ENCODE data around the gene NTRK2.

The NTRK2 gene

GRCh38 chr9:84900421-84900820, 230.9 kb downstream of the NTRK2 start:
- no peak for DNase-seq

- DNase-seq, result no peak
Measured at GRCh38 chr9:84903963-84904362, 234.4 kb downstream of the NTRK2 start.

GRCh38 chr9:84916769-84917168, 247.2 kb downstream of the NTRK2 start:
- DNase-seq, result no peak

- DNase-seq, result no peak
Measured at GRCh38 chr9:84917366-84918070, 248.0 kb downstream of the NTRK2 start.

DNA sequence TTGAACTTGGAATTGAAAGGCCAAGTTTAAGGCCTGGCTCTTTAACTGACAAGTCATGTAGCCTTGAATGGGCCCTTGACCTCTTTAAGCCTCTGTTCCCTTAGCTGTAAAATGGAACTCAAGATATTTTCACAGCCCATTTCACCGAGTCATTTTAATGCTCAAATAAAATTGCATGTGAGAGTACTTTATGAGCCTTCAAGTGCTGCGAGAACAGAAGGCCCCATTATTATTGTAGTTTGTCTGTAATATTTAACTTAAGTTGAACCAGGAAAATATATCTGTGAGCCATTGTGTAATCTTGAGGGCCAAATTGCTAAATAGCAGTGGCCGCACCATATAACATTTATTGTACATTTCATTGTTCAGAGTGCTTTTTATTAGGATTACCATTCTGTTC, 249.9 kb downstream of the NTRK2 start:
- no peak for DNase-seq

DNA sequence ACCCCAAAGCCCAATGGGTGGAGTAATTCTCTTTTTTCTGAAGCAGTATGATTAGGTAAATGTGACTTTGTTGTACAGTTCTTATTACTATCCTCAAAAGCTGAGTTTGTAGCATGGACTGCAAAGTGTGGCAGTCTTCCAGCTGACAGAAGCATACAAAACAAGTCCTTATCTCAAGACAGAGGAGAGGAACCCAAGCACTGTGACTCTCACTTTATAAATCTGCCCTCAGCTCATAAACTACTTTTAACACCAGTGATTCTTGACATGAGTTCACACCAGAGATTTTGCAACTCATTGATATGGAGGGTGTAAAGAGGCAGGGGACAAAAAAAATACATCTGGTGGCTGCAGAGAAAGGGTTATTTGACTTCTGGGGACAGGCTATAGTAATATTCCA, 251.6 kb downstream of the NTRK2 start:
- DNase-seq, result no peak

DNA sequence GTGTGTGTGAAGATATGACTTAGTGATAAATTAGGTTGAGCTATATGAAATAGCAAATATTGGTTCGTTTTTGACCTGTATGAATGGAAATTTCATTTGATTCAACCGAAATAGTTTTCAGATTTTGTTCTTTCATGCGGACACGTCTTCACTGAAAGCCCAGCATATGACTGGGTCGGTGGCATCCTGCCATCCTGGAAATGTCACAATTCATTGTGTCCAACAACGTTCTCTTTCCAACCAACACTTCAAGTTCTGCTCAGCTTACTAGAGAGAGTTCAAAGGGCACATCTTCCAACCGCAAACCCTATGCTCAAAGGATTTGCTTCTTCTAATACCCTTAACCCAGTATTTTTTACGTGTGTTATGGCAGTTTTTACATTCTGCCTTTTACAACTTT, 252.5 kb downstream of the NTRK2 start:
- no peak for DNase-seq

GRCh38 chr9:84924266-84924665, 254.7 kb downstream of the NTRK2 start:
- DNase-seq, result no peak

DNA sequence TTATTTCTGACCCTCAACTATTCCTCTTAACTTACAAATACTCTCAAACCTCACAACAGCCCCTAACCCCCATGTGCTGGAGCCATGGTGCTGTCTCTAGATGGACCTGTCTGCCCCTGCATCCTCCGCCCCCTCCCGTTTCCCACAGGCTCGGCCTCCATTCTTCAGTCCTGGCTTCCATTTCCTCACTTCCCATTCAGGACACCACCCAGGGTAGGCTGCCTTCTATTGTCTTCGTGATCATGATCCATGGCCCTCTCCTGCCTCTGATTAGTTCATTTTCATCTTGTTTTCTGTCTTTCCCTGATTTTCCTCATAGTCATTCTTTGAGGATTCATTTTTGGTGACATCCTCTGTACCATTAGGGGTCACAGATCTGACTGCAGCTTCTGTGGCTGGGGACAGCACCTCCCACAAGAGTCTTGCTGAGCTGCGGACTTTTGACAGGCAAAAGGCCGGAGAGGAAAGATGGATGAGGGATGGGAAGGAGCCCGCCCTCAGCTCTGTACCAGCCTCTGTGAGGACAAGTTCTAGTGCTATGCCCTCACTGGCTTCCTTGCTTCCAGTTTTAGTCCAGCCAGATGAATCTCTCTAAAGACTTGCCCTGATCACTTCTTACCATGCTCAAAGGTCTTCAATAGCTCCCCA, 255.8 kb downstream of the NTRK2 start:
- DNase-seq, result no peak

- no peak for DNase-seq
Measured at GRCh38 chr9:84926793-84927192, 257.3 kb downstream of the NTRK2 start.

DNA sequence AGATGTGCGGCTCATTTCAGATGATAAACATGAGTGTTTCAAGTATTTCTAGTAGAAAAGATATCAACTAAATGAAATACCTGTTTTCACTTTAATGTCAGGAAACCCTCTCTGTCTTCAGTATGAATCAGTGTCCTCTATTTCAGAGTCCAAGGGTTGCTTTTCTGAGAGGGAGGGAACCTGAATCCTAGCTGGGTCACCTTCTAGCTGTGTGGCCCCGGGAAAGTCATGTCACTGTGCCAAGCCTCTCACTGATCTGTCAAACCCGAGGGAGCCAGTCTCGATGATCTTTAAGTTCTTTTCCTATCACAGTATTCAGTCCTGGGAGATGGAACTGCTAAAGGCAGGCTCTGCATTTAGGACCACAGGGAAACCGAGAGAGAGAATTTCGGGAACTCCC, 258.9 kb downstream of the NTRK2 start:
- DNase-seq, result no peak

DNA sequence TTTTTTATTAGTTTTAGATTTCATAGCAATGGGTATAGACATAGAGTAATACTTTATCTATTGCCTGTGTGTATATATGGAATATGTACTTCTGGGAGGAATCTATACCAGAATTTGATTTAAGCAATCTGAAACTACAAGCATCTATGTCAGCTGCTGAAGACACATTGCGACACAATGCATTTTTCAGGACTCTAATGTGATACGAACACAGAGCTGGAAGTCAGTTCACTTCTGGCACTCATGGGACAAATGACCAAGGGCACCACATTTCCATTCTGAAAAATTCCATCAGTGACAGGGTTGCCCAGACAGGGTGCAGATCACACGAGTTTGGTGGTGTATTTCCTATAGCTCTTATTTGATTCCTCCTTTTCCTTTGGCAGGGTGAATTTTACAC, 259.5 kb downstream of the NTRK2 start:
- DNase-seq, result no peak

DNA sequence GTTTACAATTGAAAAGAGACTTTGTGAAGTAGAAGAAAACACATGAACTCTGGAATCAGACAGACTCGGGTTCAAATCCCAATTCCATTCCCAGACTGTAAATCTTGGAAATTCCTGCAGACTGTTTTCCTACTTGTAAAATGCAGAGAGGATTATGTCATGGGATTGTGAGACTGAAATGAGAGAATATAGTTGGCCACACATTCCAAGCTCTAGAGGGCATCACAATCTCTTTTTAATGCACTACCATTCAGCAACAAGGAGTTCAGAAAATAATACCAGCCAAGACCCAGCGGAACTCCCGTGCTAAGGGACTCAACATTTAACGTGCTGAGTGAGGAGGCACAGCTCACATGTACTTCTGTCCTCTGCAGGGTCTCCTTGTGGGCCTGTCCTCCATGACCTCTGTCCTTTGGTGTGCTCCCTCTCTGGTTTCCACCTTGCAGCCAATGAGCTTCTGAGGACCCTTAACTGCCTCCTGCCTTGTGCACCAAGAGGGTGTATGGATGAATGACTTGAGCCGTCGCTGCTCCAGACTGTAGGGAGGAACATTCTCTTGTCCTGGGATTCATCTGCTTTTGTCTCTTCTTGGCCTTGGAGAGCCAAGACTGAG, 263.5 kb downstream of the NTRK2 start:
- no peak for DNase-seq

- no peak for DNase-seq
Measured at GRCh38 chr9:84935528-84936117, 266.1 kb downstream of the NTRK2 start.

- no peak for DNase-seq
Measured at GRCh38 chr9:84937180-84937579, 267.7 kb downstream of the NTRK2 start.

GRCh38 chr9:84937581-84937980, 268.1 kb downstream of the NTRK2 start:
- no peak for DNase-seq

- DNase-seq, result no peak
Measured at GRCh38 chr9:84939774-84940173, 270.2 kb downstream of the NTRK2 start.

GRCh38 chr9:84940294-84940693, 270.8 kb downstream of the NTRK2 start:
- DNase-seq, result no peak

- DNase-seq, result no peak
Measured at GRCh38 chr9:84941792-84942191, 272.3 kb downstream of the NTRK2 start.

DNA sequence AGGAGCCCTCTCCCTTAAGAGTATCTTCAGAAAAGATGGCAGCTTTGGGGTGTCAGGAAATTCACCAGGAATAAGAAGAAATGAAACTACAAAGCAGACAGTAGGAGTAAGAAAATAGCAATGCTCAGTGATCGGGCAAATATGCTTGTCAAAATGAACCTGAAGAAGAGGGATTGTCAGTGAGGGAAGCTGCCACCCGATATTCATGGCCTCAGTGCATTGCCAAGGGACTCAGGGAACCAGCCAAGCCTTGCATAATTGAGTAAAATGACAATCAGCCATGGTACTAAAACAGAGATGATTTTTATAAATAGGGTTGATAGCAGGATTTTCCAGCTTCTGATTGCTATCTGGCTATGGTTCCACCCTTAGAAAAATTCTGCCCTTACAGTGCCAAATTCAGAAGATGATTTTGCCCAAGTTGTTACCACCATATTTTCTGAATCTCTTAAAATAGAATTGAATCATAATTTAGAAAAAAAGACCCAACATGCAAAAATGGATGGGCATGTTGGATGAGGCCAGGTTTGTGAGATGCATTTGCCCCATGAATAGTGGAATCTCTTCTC, 274.0 kb downstream of the NTRK2 start:
- DNase-seq, result no peak

DNA sequence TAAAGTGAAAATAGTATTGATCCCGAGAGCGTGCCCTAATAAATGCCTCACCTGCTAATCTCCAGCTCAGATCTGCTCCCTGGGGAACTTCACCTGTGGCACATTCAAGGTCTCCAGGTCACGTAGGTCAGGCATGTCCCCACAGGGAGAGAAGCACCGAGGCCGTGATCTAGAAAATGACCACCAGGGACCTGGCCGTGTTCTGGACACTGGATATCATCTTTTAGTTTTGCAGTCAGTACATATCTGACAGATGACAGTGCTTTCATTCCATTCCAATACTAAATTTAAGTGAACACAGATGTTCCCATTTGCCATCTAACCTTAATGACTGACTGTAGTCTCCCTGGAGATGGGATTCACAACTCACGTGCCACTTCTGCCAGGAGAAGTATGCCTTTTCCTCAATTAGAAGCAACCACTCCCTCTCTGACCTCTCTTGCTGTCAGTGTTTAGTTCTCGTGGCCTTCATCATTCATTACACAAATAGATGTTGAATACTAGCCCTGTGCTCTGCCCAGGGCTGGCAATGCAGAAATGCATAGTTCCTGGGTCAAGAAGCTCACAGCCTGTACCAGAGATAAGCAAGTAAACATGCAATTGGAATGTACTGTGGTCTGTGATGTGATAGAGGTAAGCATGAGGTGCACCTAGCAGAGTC, 276.5 kb downstream of the NTRK2 start:
- no peak for DNase-seq

DNA sequence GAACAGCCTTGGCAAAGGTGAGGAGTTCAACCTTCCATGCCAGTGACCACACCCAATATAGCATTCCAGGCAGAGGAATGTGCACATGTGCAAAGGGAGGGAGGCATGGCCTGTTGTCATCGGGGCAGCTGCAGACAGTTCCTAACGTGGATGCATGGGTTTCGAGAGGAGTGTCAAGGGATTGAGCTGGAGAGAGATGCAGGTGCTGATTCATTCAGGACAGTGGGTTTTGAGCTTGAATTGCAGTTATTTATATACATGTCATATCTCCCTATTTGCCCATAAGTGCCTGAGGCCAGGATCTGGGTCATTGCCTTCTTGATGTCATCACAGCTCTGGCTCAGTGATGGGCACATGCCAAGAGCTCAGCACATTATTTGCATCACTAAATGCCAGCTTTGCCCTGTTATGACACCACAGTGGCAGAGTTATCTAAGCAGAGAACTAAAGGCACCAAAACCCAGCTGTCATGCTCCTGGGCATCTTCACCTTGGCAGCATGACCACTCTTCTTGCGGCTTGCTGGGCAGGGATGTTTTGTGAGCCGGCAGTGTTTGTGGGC, 278.0 kb downstream of the NTRK2 start:
- no peak for DNase-seq

- DNase-seq, result no peak
Measured at GRCh38 chr9:84949258-84949657, 279.7 kb downstream of the NTRK2 start.
